WTC11 (cell line): Measurements from ENCODE around the gene CLMN.

Source experiments
- CTCF ChIP-seq: fragments of 200-600 bp; IDR thresholded peaks from 2 replicates; pipeline ENCODE4 v1.8.0; 2022; ENCODE audit warnings: antibody characterized with exemption
- JUN ChIP-seq: sonication (generic); formaldehyde crosslinking; IDR thresholded peaks from 2 replicates; pipeline ENCODE4 v1.8.0; 2023; ENCODE audit warnings: mild to moderate bottlenecking, missing genetic modification reagents
- NR1H2 ChIP-seq: sonication (generic); formaldehyde crosslinking; IDR thresholded peaks from 2 replicates; pipeline ENCODE4 v1.9.0; 2021; ENCODE audit warnings: mild to moderate bottlenecking, moderate library complexity, missing genetic modification reagents
- USF2 ChIP-seq: sonication (generic); formaldehyde crosslinking; IDR thresholded peaks from 2 replicates; pipeline ENCODE4 v1.8.1; 2023; ENCODE audit warnings: mild to moderate bottlenecking, missing genetic modification reagents, moderate library complexity

GRCh38 chr14:95294320-95294719, 25.4 kb downstream of the CLMN start:
- no peak for TF ChIP-seq CTCF
- no peak for TF ChIP-seq NR1H2 (CRISPR knock-in tag)
- no peak for TF ChIP-seq JUN (CRISPR knock-in tag)
- 0 out of 2 replicates have a peak, but pooled peaks have one; percentile 57 for TF ChIP-seq USF2 (CRISPR knock-in tag)
